ENCODE measurements around the gene GCC1.

The GCC1 gene

DNA sequence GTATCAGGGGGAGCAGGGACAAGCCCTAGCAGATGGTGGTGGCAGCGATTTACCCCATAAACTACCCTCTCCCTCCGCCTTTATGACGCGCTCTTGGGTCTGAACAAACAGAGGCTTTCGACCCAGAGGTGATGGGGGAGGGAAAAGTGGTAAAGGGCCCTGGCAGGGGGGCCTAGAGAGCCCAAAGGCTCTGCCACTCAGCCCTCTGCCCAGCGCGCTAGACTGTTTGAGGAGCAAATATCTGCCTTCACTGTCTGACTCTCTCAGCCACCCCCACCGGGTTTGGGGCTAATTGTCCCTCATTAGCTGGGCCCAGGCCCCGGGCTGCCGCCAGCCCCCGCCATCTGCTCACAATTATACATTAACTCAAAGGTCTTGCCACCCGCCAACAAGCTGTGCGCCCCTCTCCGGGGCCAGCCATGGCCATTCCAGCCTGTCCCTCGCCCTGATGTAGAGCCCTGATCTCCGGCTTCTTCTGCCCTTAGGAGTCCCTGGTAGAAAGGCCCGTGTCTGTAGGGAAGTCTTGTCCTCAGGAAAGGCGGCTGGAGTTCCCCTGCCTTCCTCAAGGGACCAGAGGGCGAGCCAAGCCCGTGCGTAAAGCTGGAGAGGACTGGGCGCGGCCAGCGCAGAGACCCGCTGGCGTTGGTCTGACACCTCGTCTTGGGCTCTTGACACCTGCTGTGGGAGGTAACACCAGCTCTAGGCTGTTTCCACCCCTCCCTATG lies 34.4 kb upstream of the GCC1 start:
- H3K4me1 ChIP-seq (ENCODE audit: control insufficient read depth, low read length): no peaks in the 10 kb centered on the region
- no peak for TF ChIP-seq EZH2phosphoT487 (IDR thresholded peaks at IDR 0.05; ENCODE audit: borderline replicate concordance, low read length)
- TF ChIP-seq, protein P1, sequence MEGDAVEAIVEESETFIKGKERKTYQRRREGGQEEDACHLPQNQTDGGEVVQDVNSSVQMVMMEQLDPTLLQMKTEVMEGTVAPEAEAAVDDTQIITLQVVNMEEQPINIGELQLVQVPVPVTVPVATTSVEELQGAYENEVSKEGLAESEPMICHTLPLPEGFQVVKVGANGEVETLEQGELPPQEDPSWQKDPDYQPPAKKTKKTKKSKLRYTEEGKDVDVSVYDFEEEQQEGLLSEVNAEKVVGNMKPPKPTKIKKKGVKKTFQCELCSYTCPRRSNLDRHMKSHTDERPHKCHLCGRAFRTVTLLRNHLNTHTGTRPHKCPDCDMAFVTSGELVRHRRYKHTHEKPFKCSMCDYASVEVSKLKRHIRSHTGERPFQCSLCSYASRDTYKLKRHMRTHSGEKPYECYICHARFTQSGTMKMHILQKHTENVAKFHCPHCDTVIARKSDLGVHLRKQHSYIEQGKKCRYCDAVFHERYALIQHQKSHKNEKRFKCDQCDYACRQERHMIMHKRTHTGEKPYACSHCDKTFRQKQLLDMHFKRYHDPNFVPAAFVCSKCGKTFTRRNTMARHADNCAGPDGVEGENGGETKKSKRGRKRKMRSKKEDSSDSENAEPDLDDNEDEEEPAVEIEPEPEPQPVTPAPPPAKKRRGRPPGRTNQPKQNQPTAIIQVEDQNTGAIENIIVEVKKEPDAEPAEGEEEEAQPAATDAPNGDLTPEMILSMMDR (IDR thresholded peaks at IDR 0.05; ENCODE audit: low read depth, low read length, poor library complexity, severe bottlenecking): no peak
- H3K27me3 ChIP-seq (ENCODE audit: control insufficient read depth, low read length): peaks cover 74% of the 10 kb centered on the region
- H3F3A ChIP-seq (ENCODE audit: control insufficient read depth, insufficient read depth): no peaks in the 10 kb centered on the region
- H3K27ac ChIP-seq (ENCODE audit: low read depth, low read length): no peak overlapping the region
- no peaks in the 10 kb centered on the region for H3K36me3 ChIP-seq (ENCODE audit: control insufficient read depth, low read length)
- no peaks in the 10 kb centered on the region for H3K9me2 ChIP-seq (replicated peaks; ENCODE audit: control insufficient read depth, low read length)
- no peaks in the 10 kb centered on the region for H3K79me2 ChIP-seq (ENCODE audit: control insufficient read depth, low read length)
- H3K4me3 ChIP-seq (ENCODE audit: low read length): no peak overlapping the region
- no peaks in the 10 kb centered on the region for H4K20me1 ChIP-seq (ENCODE audit: control insufficient read depth, insufficient read depth, low read depth, low read length)
- H3K9me3 ChIP-seq (ENCODE audit: control insufficient read depth, insufficient read depth, low read length): no peaks in the 10 kb centered on the region
- H3K4me2 ChIP-seq (ENCODE audit: low read length): no peak overlapping the region

DNA sequence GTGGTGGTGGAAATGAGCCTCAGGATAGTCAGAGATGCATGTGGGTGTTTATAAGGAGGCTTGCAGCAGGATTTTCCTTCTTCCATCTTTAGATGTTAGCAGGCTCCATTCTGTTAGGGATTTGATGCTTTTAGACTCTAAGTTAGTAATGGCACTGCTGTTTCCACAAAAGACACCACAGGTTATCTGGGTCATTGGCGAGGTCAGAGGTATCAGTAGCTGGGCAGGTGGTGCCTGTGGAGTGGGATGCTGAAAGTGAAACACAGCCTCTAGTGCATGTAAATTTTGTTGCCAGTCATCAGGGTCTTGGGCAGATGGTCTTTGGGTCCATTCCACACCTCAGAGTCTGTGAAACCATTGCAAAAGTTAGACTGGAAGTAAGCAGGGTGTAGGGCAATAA lies 33.4 kb upstream of the GCC1 start:
- Histone ChIP-seq H3K36me3 (ENCODE audit: control insufficient read depth, low read length) (no peaks in the 10 kb centered on the region), H3K4me1 (ENCODE audit: control insufficient read depth, low read length) (no peaks in the 10 kb centered on the region), H3K4me2 (ENCODE audit: low read length) (no peak overlapping the region), H3K27me3 (ENCODE audit: control insufficient read depth, low read length) (peaks cover 73% of the 10 kb centered on the region), H3K9me2 (replicated peaks; ENCODE audit: control insufficient read depth, low read length) (no peaks in the 10 kb centered on the region), H4K20me1 (ENCODE audit: control insufficient read depth, insufficient read depth, low read depth, low read length) (no peaks in the 10 kb centered on the region), H3K9me3 (ENCODE audit: control insufficient read depth, insufficient read depth, low read length) (no peaks in the 10 kb centered on the region), H3K4me3 (ENCODE audit: low read length) (no peak overlapping the region), H3K27ac (ENCODE audit: low read depth, low read length) (no peak overlapping the region), H3F3A (ENCODE audit: control insufficient read depth, insufficient read depth) (no peaks in the 10 kb centered on the region), H3K79me2 (ENCODE audit: control insufficient read depth, low read length) (no peaks in the 10 kb centered on the region)
- TF ChIP-seq EZH2phosphoT487 (IDR thresholded peaks at IDR 0.05; ENCODE audit: borderline replicate concordance, low read length): no peak
- TF ChIP-seq, protein P1 (IDR thresholded peaks at IDR 0.05; ENCODE audit: low read depth, low read length, poor library complexity, severe bottlenecking): no peak

DNA sequence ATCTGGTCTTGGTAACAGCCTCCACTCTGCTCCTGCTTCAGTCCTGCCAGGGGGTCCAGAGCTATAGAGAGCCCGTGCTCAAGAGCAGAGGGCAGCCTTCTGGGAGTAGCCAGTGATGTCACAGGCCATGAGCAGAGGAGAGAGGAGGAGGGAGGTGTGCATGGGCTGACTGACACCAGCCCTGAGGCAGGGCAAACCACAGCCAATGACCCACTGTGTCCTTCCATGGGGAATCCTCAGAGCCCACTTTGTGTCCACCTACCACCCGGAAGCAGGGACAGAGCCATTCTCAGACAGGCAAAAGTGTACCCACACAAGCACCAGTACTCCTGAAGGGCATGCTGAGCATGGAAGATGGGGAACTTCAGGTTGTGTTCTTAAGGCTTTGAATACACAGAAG lies 32.6 kb upstream of the GCC1 start, which contains the start of gene PAX4:
Gene PAX4, minus strand, starts transcription at position 101 of the 400 bp plus-strand sequence. CDS start 2,214 bp downstream, outside the sequence.
- H3K4me2 ChIP-seq (ENCODE audit: low read length): no peak within 1 kb of the TSS
- no peak for TF ChIP-seq EZH2phosphoT487 (IDR thresholded peaks at IDR 0.05; ENCODE audit: borderline replicate concordance, low read length)
- TF ChIP-seq, protein P1 (IDR thresholded peaks at IDR 0.05; ENCODE audit: low read depth, low read length, poor library complexity, severe bottlenecking): no peak
- no peaks in the 10 kb centered on the region for H3F3A ChIP-seq (ENCODE audit: control insufficient read depth, insufficient read depth)
- H3K27me3 ChIP-seq (ENCODE audit: control insufficient read depth, low read length): peaks cover 72% of the 10 kb centered on the region
- no peak within 1 kb of the TSS for H3K27ac ChIP-seq (ENCODE audit: low read depth, low read length)
- H4K20me1 ChIP-seq (ENCODE audit: control insufficient read depth, insufficient read depth, low read depth, low read length): no peaks in the 10 kb centered on the region
- H3K9me2 ChIP-seq (replicated peaks; ENCODE audit: control insufficient read depth, low read length): no peaks in the 10 kb centered on the region
- no peaks in the 10 kb centered on the region for H3K9me3 ChIP-seq (ENCODE audit: control insufficient read depth, insufficient read depth, low read length)
- no peak within 1 kb of the TSS for H3K4me3 ChIP-seq (ENCODE audit: low read length)
- no peaks in the 10 kb centered on the region for H3K79me2 ChIP-seq (ENCODE audit: control insufficient read depth, low read length)
- no peaks in the 10 kb centered on the region for H3K36me3 ChIP-seq (ENCODE audit: control insufficient read depth, low read length)
- no peaks in the 10 kb centered on the region for H3K4me1 ChIP-seq (ENCODE audit: control insufficient read depth, low read length)

Data from DOHH2 (cell line).